PC-9 (cell line): ENCODE measurements around the gene MME. TPM values are rescaled to one million over a fixed set of nuclear protein-coding genes. Genes with fewer than 3 reads are reported as not detected.

Experiments
- BruUV-seq: library from RNA; stranded (reverse); fragments of 400-500 nt; replicated peaks from 2 replicates; lab custom pipeline; 2021; lab: Mats Ljungman, UMichigan
- CTCF ChIA-PET: fragments of 300-600 bp; sonication (Branson Sonifier 250); formaldehyde crosslinking; loops from one replicate; lab custom pipeline; 2022; ENCODE audit warnings: antibody characterized with exemption; lab: Charles Lee
- POLR2A ChIA-PET: fragments of 300-600 bp; sonication (Branson Sonifier 250); formaldehyde crosslinking; loops from one replicate; lab custom pipeline; 2022; ENCODE audit warnings: antibody characterized with exemption; ENCODE audit not compliant: unreplicated experiment; lab: Charles Lee
- DNase-seq, 2 experiments: peaks; one replicate each; pipeline versions ENCODE4 v3.0.0 to v3.0.0-alpha.2; 2015 to 2022; ENCODE audit warnings: mixed read lengths in 1 of 2
- H2AFZ ChIP-seq: fragments of 200-600 bp; sonication (generic); 2 replicates; pipeline ENCODE4 v1.8.1; 2017; ENCODE audit warnings: antibody characterized with exemption
- H3F3A ChIP-seq: fragments of 200-600 bp; sonication (generic); 2 replicates; pipeline ENCODE4 v1.8.1; 2017; ENCODE audit warnings: antibody characterized with exemption, mild to moderate bottlenecking, low read depth; ENCODE audit not compliant: insufficient read depth
- H3K27ac ChIP-seq: fragments of 200-600 bp; sonication (generic); 2 replicates; pipeline ENCODE4 v1.6.1; 2016; ENCODE audit warnings: mixed run types
- H3K27me3 ChIP-seq: fragments of 200-600 bp; sonication (generic); 2 replicates; pipeline ENCODE4 v1.6.1; 2016; ENCODE audit warnings: low read depth, mixed run types; ENCODE audit not compliant: insufficient read depth
- H3K36me3 ChIP-seq: fragments of 200-600 bp; sonication (generic); 2 replicates; pipeline ENCODE4 v1.6.1; 2016; ENCODE audit warnings: low read depth, mixed run types
- H3K4me1 ChIP-seq: fragments of 200-600 bp; sonication (generic); replicated peaks from 2 replicates; pipeline ENCODE4 v1.6.1; 2016; ENCODE audit warnings: mixed run types; ENCODE audit not compliant: insufficient read depth
- H3K4me2 ChIP-seq: fragments of 200-600 bp; sonication (generic); 2 replicates; pipeline ENCODE4 v1.6.1; 2017; ENCODE audit warnings: mixed run types
- H3K4me3 ChIP-seq: fragments of 200-600 bp; sonication (generic); 2 replicates; pipeline ENCODE4 v1.6.1; 2016; ENCODE audit warnings: mixed run types
- H3K79me2 ChIP-seq: fragments of 200-600 bp; sonication (generic); 2 replicates; pipeline ENCODE4 v1.6.1; 2017; ENCODE audit warnings: low read depth, mixed run types
- H3K9me2 ChIP-seq: fragments of 200-600 bp; sonication (generic); 2 replicates; pipeline ENCODE4 v1.8.1; 2017; ENCODE audit warnings: mild to moderate bottlenecking; ENCODE audit not compliant: insufficient read depth
- H3K9me3 ChIP-seq: fragments of 200-600 bp; sonication (generic); 2 replicates; pipeline ENCODE4 v1.8.1; 2016; ENCODE audit warnings: low read depth; ENCODE audit not compliant: insufficient read depth
- H4K20me1 ChIP-seq: fragments of 200-600 bp; sonication (generic); 2 replicates; pipeline ENCODE4 v1.8.1; 2017; ENCODE audit not compliant: insufficient read depth
- EZH2 ChIP-seq: fragments of 200-600 bp; sonication (generic); IDR thresholded peaks from 2 replicates; pipeline ENCODE4 v1.8.0; 2017; ENCODE audit warnings: antibody characterized with exemption, low read depth
- intact Hi-C: fragments of 100-400 bp; cut with micrococcal nuclease; formaldehyde crosslinking; loops from one replicate; pipeline ENCODE4 v1.10.0; 2022; ENCODE audit not compliant: unreplicated experiment
- total RNA-seq: library from RNA; stranded (reverse); gene quantifications from 2 replicates; pipeline ENCODE4 v1.2.3, GENCODE V29; 2021
- TF ChIP-seq, protein P1 (sequence below): fragments of 200-600 bp; sonication (generic); conservative IDR thresholded peaks from 2 replicates; pipeline ENCODE4 v1.6.1; 2017; ENCODE audit warnings: mixed run types, antibody characterized with exemption, mild to moderate bottlenecking, moderate library complexity

The MME gene
- total RNA-seq, 1 experiment from 2014 or later, result 2.1 TPM

DNA sequence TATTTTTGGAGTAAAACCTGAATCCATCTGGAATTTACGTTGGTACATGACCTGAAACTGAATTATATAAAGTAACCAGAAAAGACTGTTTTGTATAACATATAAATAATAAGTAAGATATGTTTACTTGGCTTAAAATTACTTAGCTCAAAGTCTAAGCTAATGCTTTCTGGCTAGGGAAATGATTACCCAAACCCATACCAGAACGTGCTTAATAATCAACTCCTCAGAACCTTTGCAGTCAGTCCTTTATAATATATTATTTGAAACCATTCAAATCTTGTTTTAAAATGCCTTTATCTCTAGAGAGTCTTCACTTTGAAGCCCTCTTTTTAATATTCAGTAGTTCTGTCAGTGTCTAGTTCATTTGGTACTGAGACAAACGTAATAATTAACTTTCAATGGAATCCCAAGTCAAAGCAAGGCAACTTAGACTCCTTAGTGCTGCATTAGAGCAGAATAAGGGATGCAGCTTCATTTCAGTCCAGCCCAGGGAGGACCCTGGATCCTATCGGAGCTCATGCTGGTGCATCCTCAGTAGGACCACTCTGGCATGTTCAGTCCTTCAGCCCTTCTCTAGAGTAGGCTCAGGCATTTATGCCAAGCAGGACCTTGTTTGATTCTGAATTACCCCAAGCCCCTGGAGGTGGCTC is 81.6 kb downstream of the MME start:
- no peak overlapping the region for H3K27ac ChIP-seq
- H3K4me3 ChIP-seq, result no peak overlapping the region
- CTCF ChIA-PET, result no interaction called here
- POLR2A ChIA-PET, result no interaction called here
- no peak overlapping the region for H3K4me2 ChIP-seq
- H2AFZ ChIP-seq, result no peak overlapping the region
- no peaks in the 10 kb centered on the region for H3K27me3 ChIP-seq
- H3F3A ChIP-seq, result no peaks in the 10 kb centered on the region
- no TSS peak for BruUV-seq
- intact Hi-C loops, result no loop called here
- no peaks in the 10 kb centered on the region for H3K9me3 ChIP-seq
- no peaks in the 10 kb centered on the region for H3K36me3 ChIP-seq
- H4K20me1 ChIP-seq, result no peaks in the 10 kb centered on the region
- H3K4me1 ChIP-seq, result no peaks in the 10 kb centered on the region
- TF ChIP-seq EZH2, result no peak
- TF ChIP-seq, protein P1, sequence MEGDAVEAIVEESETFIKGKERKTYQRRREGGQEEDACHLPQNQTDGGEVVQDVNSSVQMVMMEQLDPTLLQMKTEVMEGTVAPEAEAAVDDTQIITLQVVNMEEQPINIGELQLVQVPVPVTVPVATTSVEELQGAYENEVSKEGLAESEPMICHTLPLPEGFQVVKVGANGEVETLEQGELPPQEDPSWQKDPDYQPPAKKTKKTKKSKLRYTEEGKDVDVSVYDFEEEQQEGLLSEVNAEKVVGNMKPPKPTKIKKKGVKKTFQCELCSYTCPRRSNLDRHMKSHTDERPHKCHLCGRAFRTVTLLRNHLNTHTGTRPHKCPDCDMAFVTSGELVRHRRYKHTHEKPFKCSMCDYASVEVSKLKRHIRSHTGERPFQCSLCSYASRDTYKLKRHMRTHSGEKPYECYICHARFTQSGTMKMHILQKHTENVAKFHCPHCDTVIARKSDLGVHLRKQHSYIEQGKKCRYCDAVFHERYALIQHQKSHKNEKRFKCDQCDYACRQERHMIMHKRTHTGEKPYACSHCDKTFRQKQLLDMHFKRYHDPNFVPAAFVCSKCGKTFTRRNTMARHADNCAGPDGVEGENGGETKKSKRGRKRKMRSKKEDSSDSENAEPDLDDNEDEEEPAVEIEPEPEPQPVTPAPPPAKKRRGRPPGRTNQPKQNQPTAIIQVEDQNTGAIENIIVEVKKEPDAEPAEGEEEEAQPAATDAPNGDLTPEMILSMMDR, result no peak
- H3K9me2 ChIP-seq, result 0 out of 2 replicates have a peak, but pooled peaks cover 6% of the 10 kb centered on the region
- DNase-seq, result no peak
- H3K79me2 ChIP-seq, result no peaks in the 10 kb centered on the region

DNA sequence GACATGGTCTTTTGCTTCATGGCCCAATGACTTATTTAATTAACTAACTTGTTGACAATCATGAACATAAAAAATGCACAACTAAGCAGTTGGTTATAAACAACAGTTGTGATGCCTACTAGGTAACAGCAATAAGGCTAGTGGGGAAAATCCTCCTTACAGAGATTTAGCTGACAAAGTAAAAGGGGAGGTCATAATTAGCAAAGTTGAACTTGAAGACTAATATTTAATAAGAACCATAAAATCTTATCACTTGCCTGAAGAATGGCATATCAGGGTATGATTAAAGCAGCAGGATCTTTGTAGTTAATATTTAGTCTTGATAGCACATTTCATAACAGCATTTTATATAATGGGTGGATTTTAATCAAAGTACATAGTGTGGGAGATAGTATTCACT is 84.2 kb downstream of the MME start:
- no peaks in the 10 kb centered on the region for H3K79me2 ChIP-seq
- DNase-seq, result no peak
- H4K20me1 ChIP-seq, result no peaks in the 10 kb centered on the region
- H3K4me3 ChIP-seq, result no peak overlapping the region
- 0 out of 2 replicates have a peak, but pooled peaks cover 6% of the 10 kb centered on the region for H3K9me2 ChIP-seq
- TF ChIP-seq EZH2, result no peak
- no peaks in the 10 kb centered on the region for H3F3A ChIP-seq
- POLR2A ChIA-PET, result no interaction called here
- no peaks in the 10 kb centered on the region for H3K36me3 ChIP-seq
- H3K27me3 ChIP-seq, result no peaks in the 10 kb centered on the region
- BruUV-seq, result no TSS peak
- intact Hi-C loops, result no loop called here
- H3K4me2 ChIP-seq, result no peak overlapping the region
- no peak overlapping the region for H2AFZ ChIP-seq
- no peaks in the 10 kb centered on the region for H3K4me1 ChIP-seq
- CTCF ChIA-PET, result no interaction called here
- H3K9me3 ChIP-seq, result no peaks in the 10 kb centered on the region
- H3K27ac ChIP-seq, result no peak overlapping the region

- Histone ChIP-seq H3K9me2 (0 out of 2 replicates have a peak, but pooled peaks cover 6% of the 10 kb centered on the region), H2AFZ (no peak overlapping the region), H3F3A (no peaks in the 10 kb centered on the region), H3K27ac (no peak overlapping the region), H3K4me3 (no peak overlapping the region), H3K36me3 (no peaks in the 10 kb centered on the region), H4K20me1 (no peaks in the 10 kb centered on the region), H3K4me1 (no peaks in the 10 kb centered on the region), H3K9me3 (no peaks in the 10 kb centered on the region), H3K27me3 (no peaks in the 10 kb centered on the region), H3K79me2 (no peaks in the 10 kb centered on the region), H3K4me2 (no peak overlapping the region)
- BruUV-seq, result no TSS peak
- intact Hi-C loops, result no loop called here
- CTCF ChIA-PET, result no interaction called here
- TF ChIP-seq EZH2, result no peak
- TF ChIP-seq, protein P1, result no peak
- no peak for DNase-seq
- POLR2A ChIA-PET, result no interaction called here
Observed at GRCh38 chr3:155166441-155166840, 86.3 kb downstream of the MME start.
